OCI-LY7 (cell line): ENCODE results near the gene RAPGEF4. TPM values are rescaled to one million over a fixed set of nuclear protein-coding genes. Genes with fewer than 3 reads are reported as not detected.

Source experiments
- BruUV-seq: library from RNA; stranded (reverse); fragments of 400-500 nt; replicated peaks from 2 replicates; lab custom pipeline; 2021; lab: Mats Ljungman, UMichigan
- CTCF ChIA-PET: fragments of 300-600 bp; sonication (Branson Sonifier 250); formaldehyde crosslinking; loops from one replicate; lab custom pipeline; 2022; ENCODE audit warnings: antibody characterized with exemption; ENCODE audit not compliant: unreplicated experiment; lab: Charles Lee
- POLR2A ChIA-PET: fragments of 300-600 bp; sonication (Branson Sonifier 250); formaldehyde crosslinking; loops from one replicate; lab custom pipeline; 2022; ENCODE audit warnings: antibody characterized with exemption; lab: Charles Lee
- DNase-seq: peaks from one replicate; pipeline ENCODE4 v3.0.0-alpha.2; 2015; ENCODE audit warnings: low spot score
- H2AFZ ChIP-seq: fragments of 200-600 bp; sonication (generic), shearing (Covaris generic); 2 replicates; pipeline ENCODE4 v1.6.1; 2014; ENCODE audit warnings: mild to moderate bottlenecking, antibody characterized with exemption, low read length, moderate library complexity
- H3K27ac ChIP-seq: fragments of 200-600 bp; sonication (generic); 2 replicates; pipeline ENCODE4 v1.5.1; 2014; ENCODE audit warnings: mixed run types, low read depth, mild to moderate bottlenecking, moderate library complexity, low read length, inconsistent platforms; ENCODE audit not compliant: poor library complexity, severe bottlenecking
- H3K36me3 ChIP-seq: fragments of 200-600 bp; sonication (generic); 2 replicates; pipeline ENCODE4 v1.6.1; 2014; ENCODE audit warnings: mild to moderate bottlenecking, antibody characterized with exemption, low read length, moderate library complexity, mixed read lengths; ENCODE audit not compliant: insufficient read depth
- H3K4me1 ChIP-seq: fragments of 200-600 bp; sonication (generic); 2 replicates; pipeline ENCODE4 v1.5.1; 2014; ENCODE audit warnings: mild to moderate bottlenecking, low read length; ENCODE audit not compliant: insufficient read depth, poor library complexity, severe bottlenecking
- H3K4me2 ChIP-seq: fragments of 200-600 bp; sonication (generic); 2 replicates; pipeline ENCODE4 v1.6.1; 2014; ENCODE audit warnings: mild to moderate bottlenecking, low read length
- H3K4me3 ChIP-seq: fragments of 200-600 bp; sonication (generic); 2 replicates; pipeline ENCODE4 v1.5.1; 2014; ENCODE audit warnings: mild to moderate bottlenecking, low read depth, low read length; ENCODE audit not compliant: poor library complexity, severe bottlenecking
- H3K79me2 ChIP-seq: fragments of 200-600 bp; sonication (generic); 2 replicates; pipeline ENCODE4 v1.6.1; 2016; ENCODE audit warnings: low read depth, mild to moderate bottlenecking, low read length, moderate library complexity, mixed read lengths; ENCODE audit not compliant: insufficient read depth
- H3K9me2 ChIP-seq: fragments of 200-600 bp; sonication (generic); 2 replicates; pipeline ENCODE4 v1.6.1; 2016; ENCODE audit warnings: mild to moderate bottlenecking, low read length, mixed read lengths; ENCODE audit not compliant: insufficient read depth
- H3K9me3 ChIP-seq: fragments of 200-600 bp; sonication (generic); 2 replicates; pipeline ENCODE4 v1.6.1; 2014; ENCODE audit warnings: mild to moderate bottlenecking, mixed run types, low read length, mixed read lengths
- H4K20me1 ChIP-seq: fragments of 200-600 bp; sonication (generic); 2 replicates; pipeline ENCODE4 v1.6.1; 2014; ENCODE audit warnings: mild to moderate bottlenecking, antibody characterized with exemption, low read length, moderate library complexity, mixed read lengths; ENCODE audit not compliant: insufficient read depth
- EZH2phosphoT487 ChIP-seq: fragments of 200-600 bp; sonication (generic); IDR thresholded peaks from 2 replicates; pipeline ENCODE4 v1.6.1; 2018; ENCODE audit warnings: low read depth, borderline replicate concordance, mild to moderate bottlenecking, mixed run types, antibody characterized with exemption, low read length, moderate library complexity, mixed read lengths
- intact Hi-C: fragments of 100-400 bp; cut with micrococcal nuclease; formaldehyde crosslinking; loops from one replicate; pipeline ENCODE4 v1.10.0; 2022; ENCODE audit not compliant: unreplicated experiment
- total RNA-seq, 2 experiments: library from RNA; depleted of rRNA in 1 of 2; stranded (reverse); fragments of >200 nt in 1 of 2; shearing (Covaris generic) in 1 of 2; gene quantifications; 2 replicates each; pipeline ENCODE4 v1.2.3, GENCODE V29; 2014 to 2022
- TF ChIP-seq, protein P1 (sequence below): fragments of 200-600 bp; sonication (generic); conservative IDR thresholded peaks from 2 replicates; pipeline ENCODE4 v1.5.1; 2014; ENCODE audit warnings: mild to moderate bottlenecking, antibody characterized with exemption, low read length, moderate library complexity, mixed read lengths

The RAPGEF4 gene
- total RNA-seq, 2 experiments from 2014 or later, result 0.22 to 0.55 TPM

DNA sequence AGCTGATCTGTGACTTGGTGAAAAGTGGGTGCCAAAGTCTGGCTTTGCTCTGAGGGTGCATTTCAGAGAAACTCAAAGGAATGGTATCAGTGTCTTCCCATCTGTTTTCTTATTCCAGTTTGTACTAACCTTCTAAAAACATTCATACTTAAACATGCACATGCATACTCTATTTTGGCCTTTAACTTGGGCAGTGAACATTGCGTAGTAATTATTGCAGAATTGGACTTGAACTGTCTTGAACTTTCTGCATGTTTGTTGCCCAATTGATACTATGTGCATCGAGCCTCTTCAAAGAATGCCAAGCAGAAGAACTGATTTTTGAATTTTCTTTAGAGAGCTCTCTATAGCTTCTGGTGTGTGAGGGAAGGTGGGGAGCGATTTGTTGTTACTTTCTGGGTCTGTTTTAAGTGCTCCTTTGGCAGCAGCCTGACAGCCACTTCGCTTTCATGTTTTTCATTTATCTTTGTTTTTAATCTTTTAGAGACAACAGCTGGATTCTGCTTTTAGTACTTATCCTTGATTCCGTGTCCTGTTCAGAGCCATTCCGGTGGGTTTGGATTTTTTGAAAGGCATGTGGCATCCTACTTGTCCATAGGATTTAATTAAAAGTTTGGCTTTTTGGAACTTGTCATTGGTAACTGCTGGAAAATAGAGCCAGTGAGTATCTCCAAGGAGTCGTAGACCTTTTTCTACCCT lies 159.2 kb downstream of the RAPGEF4 start:
- Histone ChIP-seq H3K9me2 (no peaks in the 10 kb centered on the region), H3K9me3 (no peaks in the 10 kb centered on the region), H4K20me1 (no peaks in the 10 kb centered on the region), H3K79me2 (no peaks in the 10 kb centered on the region), H3K4me3 (no peak overlapping the region), H3K36me3 (no peaks in the 10 kb centered on the region), H3K4me1 (no peaks in the 10 kb centered on the region), H2AFZ (no peak overlapping the region), H3K4me2 (no peak overlapping the region), H3K27ac (no peak overlapping the region)
- POLR2A ChIA-PET, result no interaction called here
- CTCF ChIA-PET, result no interaction called here
- TF ChIP-seq EZH2phosphoT487, result no peak
- TF ChIP-seq, protein P1, sequence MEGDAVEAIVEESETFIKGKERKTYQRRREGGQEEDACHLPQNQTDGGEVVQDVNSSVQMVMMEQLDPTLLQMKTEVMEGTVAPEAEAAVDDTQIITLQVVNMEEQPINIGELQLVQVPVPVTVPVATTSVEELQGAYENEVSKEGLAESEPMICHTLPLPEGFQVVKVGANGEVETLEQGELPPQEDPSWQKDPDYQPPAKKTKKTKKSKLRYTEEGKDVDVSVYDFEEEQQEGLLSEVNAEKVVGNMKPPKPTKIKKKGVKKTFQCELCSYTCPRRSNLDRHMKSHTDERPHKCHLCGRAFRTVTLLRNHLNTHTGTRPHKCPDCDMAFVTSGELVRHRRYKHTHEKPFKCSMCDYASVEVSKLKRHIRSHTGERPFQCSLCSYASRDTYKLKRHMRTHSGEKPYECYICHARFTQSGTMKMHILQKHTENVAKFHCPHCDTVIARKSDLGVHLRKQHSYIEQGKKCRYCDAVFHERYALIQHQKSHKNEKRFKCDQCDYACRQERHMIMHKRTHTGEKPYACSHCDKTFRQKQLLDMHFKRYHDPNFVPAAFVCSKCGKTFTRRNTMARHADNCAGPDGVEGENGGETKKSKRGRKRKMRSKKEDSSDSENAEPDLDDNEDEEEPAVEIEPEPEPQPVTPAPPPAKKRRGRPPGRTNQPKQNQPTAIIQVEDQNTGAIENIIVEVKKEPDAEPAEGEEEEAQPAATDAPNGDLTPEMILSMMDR, result no peak
- no peak for DNase-seq
- intact Hi-C loops, result no loop called here
- no TSS peak for BruUV-seq

DNA sequence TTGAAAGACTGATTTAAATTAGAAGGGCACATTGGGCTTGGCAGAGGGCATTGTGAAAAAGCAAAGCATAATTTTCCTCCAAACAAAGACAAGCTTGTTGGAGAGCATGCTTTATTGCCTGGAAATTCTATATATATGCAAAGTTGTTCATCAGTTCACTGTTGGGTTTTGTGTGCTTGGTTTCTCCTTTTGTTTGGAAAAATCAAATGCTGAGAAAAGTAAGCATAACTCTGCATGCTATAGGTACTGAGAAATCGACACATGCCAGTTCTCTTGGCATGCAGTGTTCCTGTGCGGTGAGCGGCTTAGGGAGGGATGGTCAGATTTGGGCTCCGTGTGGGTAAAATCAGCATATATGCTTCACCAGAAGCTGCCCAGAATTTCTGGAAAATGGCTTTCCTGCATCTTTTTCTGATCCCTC lies 161.0 kb downstream of the RAPGEF4 start:
- TF ChIP-seq, protein P1, result no peak
- no peak for TF ChIP-seq EZH2phosphoT487
- Histone ChIP-seq H3K4me3 (no peak overlapping the region), H3K9me2 (no peaks in the 10 kb centered on the region), H3K27ac (no peak overlapping the region), H3K79me2 (no peaks in the 10 kb centered on the region), H3K36me3 (no peaks in the 10 kb centered on the region), H2AFZ (no peak overlapping the region), H4K20me1 (no peaks in the 10 kb centered on the region), H3K4me2 (no peak overlapping the region), H3K9me3 (no peaks in the 10 kb centered on the region), H3K4me1 (no peaks in the 10 kb centered on the region)
- BruUV-seq, result no TSS peak
- no peak for DNase-seq
- CTCF ChIA-PET, result no interaction called here
- POLR2A ChIA-PET, result interaction anchor here (0.6 to 0.7 kb wide), 3 partner anchors 22 to 1727 kb away, joined by 4 to 9 read pairs (median 7); no protein-coding TSS in a partner anchor
- intact Hi-C loops, result no loop called here

DNA sequence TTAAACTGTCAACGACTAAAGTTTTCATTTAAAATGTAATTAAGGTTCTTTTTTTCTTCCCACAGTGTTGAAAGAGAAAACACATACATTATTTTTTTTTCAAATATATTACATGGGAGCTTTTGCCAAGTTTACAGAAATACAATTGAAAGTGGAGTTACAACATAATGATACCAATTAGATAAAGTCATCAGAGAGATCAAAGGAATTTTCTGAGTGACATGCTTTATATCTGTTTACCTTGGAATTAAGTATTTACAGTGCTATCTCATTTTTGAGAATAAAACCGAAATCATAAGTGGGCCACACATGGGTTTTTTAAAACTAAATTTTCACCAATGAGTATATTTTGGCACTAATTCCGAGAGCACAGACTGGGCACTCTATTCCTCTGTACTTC lies 165.2 kb downstream of the RAPGEF4 start:
- no TSS peak for BruUV-seq
- H3K4me3 ChIP-seq, result no peak overlapping the region
- H3K79me2 ChIP-seq, result no peaks in the 10 kb centered on the region
- no peak for DNase-seq
- H3K36me3 ChIP-seq, result no peaks in the 10 kb centered on the region
- CTCF ChIA-PET, result no interaction called here
- H3K9me2 ChIP-seq, result no peaks in the 10 kb centered on the region
- H3K27ac ChIP-seq, result no peak overlapping the region
- no peak overlapping the region for H3K4me2 ChIP-seq
- no peaks in the 10 kb centered on the region for H3K4me1 ChIP-seq
- H2AFZ ChIP-seq, result no peak overlapping the region
- H4K20me1 ChIP-seq, result no peaks in the 10 kb centered on the region
- POLR2A ChIA-PET, result no interaction called here
- no peak for TF ChIP-seq EZH2phosphoT487
- TF ChIP-seq, protein P1, result no peak
- intact Hi-C loops, result no loop called here
- no peaks in the 10 kb centered on the region for H3K9me3 ChIP-seq
